ELF-1 (cell line): ENCODE measurements around the gene GAMT.

Source experiments
- DNase-seq: peaks from one replicate; pipeline ENCODE4 v3.0.0-alpha.2; 2016; ENCODE audit warnings: low read depth, low spot score

GAMT gene

DNA sequence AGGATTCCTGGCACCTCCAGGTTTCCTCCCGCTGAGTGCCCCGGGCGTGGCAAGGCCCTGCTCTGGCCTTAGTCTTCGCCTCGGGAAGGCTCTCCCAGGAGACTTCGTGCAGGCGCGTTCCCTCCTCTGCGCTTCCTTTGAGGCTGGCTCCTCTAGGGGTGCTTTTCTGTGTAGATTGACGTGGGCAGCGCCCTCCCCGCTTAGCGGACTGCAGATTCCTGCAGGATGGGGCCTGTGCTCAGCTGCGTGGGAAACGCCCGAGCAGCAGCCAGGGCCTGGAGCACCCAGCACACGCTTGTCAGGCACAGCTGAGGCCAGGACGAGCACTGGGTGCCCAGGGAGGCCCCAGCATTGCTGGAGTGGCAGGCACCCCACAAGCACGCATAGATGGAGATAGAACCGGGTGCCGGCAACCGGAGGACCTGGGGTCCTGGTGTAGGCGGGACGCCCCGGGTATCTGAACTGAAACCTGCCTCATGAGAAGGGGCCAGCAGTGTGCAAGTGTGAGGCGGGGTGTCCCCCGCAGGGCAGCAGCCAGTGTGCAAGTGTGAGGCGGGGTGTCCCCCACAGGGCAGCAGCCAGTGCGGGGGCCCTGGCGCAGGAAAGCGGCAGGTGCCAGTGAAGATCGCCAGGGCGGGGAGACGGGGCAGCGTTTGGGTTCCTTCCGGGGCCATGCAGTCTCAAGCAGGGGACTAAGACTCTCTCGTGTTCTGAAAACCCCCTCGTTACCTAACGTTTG lies 14.2 kb downstream of the GAMT start:
- no peak for DNase-seq

DNA sequence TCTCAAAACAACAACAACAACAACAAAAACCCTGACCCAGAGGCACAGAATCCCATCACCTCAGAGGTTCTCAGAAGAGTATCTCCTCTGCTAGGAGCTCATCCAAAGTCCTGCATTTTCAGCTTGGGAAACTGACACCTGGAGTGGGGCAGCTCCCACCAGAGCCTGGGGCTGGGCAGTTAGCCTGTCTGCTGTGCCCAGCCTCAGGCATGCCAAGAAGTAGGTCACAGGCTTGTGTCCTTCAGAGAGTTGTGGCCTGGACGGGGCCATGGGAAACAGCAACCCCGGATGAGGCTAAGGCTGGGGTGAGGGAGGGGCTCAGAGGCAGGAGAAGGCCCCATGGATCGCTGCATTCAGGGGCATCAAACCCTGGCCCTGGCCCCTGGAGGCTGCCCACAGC lies 15.5 kb downstream of the GAMT start:
- DNase-seq, result no peak

GRCh38 chr19:1384478-1385110 lies 16.7 kb downstream of the GAMT start:
- no peak for DNase-seq

DNA sequence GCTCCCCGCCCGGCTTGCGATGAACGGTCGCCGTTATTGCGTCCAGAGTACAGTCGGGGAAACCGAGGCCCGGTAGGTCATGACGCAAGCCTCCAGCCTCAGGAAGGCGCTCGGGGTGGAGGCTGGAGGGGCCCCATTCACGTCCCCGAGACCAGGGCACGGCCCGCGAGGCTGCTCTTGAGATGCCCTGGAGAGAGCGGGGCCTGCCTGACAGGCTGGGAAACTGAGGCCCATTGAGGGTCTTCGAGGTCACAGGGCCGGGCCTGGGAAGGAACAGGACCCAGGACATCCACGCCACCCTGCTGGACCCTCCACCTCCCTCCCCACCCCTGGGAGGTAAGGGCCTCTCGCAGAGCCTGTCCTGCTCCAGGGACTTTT lies 17.3 kb downstream of the GAMT start:
- no peak for DNase-seq

DNA sequence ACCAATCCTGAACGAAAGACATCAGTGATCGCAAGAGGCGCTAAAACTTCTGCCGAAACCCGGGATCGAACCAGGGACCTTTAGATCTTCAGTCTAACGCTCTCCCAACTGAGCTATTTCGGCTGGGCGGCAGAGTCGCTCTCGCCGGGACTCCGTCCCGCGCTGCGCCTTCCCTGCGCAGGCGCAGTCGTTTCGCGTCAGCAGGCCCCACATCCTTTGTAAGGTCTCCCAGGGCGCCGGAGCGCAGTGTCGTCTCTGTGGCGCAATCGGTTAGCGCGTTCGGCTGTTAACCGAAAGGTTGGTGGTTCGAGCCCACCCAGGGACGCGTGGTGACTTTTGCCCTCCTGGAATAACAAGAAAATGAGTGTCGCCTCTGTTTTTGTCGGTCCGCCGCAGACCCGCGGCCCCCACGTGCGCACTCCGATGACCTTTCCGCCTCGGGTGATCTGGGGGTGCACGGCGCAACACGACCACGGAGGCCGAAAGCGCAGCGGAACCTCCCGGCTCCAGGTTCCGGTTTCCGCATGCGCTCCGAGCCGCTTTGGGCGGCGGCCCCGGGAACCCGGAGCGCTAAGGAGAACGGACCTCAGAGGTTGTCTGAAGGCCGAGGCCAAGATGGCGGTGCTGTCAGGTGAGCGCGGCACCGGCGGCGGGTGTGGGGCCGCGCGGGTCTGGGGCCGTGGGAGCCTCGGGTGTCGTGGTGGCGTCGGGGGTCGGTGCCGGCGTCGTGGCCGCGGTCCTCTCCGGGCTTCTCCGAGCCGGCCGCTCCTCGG lies 17.8 kb downstream of the GAMT start, which contains the start of gene NDUFS7:
Gene NDUFS7 (plus strand): TSS at position 596 of the 773 bp plus-strand sequence. CDS start 20 bp downstream, at position 616.
- peak; percentile 95 for DNase-seq

GRCh38 chr19:1383017-1383311 lies 18.4 kb downstream of the GAMT start:
- DNase-seq, result no peak

GRCh38 chr19:1382250-1382649 lies 19.1 kb downstream of the GAMT start:
- DNase-seq, result no peak

DNA sequence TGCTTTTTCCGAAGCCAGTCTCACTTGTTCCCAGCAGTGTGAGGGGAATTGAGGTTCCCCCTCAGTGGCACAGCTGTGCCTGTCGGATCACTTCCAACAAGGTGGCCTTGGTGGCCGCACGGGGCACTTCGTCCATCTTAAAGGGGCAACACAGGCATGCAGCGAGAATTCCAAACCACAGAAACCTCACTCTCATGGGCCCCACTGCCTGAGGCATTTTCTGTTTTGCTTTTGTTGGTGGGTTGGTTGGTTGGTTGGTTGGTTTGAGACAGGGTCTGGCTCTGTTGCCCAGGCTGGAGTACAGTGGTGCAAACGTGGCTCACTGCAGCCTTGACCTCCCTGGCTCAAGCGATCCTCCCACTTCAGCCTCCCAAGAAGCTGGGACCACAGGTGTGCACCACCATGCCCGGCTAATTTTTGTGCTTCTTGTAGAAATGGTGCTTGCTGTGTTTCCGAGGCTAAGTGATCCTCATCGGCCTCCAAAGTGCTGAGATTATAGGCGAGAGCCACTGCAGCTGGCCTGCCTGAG lies 21.3 kb downstream of the GAMT start:
- peak; percentile 36 for DNase-seq

DNA sequence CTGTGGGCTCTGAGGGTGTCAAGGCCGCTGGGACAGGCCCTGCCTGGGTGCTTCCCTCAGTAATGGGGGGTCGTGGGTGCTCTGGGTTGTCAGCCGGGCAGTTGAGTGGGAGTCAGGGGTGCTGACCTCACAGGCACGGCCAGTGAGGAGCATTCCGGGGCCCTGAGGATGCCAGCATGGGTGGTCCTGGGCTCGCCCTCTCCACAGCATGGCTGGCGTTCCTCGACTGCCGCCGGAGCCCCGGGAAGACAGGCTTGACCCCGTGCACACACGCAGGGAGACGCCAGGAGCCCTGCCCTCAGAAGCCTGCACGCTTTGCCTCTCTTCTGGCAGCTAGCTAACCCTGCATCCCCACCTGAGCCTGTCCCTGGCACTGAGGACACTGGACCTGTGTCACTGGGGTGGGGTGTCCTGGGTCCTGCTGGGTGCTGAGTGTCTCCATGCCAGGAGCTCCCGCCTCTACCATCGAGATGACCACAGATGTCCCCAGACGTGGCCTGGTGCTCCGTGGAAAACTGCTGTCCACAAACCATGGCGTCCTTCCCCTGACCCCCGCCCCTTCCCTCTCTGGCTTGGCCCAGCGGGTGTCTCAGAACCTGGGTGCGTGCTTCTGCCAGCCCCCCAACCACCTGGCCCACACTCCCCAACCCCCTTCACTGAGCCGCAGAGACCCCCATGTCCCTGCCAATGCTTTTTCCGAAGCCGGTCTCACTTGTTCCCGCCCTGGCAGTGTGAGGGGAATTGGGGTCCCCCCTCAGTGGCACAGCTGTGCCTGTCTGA lies 22.0 kb downstream of the GAMT start:
- DNase-seq, result no peak

- DNase-seq, result no peak
Measured at GRCh38 chr19:1377965-1378785, 23.2 kb downstream of the GAMT start.

GRCh38 chr19:1377176-1377964 lies 24.0 kb downstream of the GAMT start:
- no peak for DNase-seq

DNA sequence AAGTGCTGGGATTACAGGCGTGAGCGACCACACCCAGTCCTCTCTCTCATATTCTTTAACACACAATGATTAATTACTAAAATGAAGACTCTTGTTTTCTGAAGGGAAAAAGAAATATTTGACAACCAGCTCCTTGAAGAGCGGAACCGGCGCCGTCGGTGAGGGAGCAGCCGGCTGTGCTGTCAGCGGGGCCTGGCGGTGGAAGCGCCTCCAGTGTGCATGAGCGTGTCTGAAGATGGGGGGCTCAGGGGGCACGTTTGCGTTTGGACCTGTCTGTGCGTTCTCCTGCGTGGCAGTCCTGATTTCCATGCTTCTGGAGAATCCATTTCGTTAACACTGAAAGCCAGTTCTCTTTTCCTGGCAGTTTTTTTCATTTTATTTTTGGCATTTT lies 24.9 kb downstream of the GAMT start:
- no peak for DNase-seq

DNA sequence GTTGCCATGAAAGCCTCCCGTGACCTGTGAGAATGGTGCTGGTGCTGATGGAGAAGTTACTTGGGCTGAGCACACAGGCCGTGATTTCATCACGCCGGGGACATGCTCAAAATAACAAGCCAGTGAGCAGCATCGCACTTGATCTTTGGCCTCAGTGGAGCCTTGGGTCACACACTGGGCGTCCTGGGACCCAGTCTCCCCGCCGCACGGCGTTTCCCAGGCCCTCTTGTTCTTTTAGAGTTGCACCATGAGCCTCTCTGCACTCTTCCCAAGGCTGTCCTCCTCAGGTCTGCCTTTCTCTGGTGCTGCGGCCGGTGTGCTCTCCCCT lies 27.1 kb downstream of the GAMT start:
- DNase-seq, result no peak

- DNase-seq, result no peak
Measured at GRCh38 chr19:1373534-1374249, 27.6 kb downstream of the GAMT start.

GRCh38 chr19:1373042-1373533 lies 28.3 kb downstream of the GAMT start:
- DNase-seq, result no peak

DNA sequence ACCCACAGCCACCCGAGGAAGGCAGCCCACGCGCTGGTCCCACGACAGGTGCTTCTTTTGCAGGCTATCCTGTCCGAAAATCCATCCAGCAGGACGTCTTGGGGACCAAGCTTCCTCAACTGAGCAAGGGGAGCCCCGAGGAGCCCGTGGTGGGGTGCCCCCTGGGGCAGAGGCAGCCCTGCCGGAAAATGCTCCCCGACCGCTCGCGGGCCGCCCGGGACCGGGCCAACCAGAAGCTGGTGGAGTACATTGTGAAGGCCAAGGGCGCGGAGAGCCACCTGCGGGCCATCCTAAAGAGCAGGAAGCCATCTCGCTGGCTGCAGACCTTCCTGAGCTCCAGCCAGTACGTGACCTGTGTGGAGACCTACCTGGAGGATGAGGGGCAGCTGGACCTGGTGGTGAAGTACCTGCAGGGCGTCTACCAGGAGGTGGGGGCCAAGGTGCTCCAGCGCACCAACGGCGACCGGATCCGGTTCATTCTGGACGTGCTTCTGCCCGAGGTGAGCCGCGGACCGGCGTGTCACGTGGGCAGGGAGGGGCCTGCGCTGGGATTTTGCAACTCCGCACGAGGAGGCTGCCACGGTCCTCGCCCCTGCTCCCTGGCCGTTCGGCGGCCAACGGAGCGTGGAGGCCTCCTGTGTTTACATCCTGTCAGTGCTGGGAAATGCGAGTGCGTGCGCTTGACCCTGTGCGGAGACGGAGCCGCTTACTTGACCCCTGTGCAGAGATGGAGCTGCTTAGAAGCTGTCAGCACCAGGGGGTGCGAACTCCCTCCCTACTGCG lies 30.6 kb downstream of the GAMT start:
- DNase-seq, result no peak

DNA sequence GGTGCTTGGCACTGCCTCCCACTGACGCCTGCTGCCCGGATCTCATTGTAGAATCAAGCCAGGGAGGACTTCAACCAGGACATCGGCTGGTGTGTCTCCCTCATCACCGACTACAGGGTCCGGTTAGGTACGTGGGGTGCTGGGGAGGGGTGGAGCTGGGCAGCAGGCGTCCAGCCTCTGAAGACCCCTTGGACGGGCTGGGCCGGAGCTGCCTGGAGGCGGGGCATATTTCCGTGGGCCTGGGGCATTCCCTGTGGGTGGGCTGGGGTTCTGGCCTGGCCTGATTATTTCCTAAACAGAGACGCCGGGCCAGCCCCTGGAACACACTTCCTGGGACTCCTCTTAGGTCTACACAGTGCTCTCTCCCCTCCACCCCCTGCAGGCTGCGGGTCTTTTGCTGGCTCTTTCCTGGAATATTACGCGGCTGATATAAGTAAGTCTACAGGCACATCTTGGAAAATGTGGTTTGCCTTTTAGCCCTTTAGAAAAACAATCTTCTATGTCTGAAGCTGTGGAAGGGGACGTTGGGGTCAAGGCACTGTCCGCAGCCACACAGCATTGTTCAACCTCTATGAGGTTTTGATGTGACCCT lies 32.0 kb downstream of the GAMT start:
- no peak for DNase-seq
